Small intestine (tissue), 7 donors: ENCODE results near the gene RAB9A. TPM values are rescaled to one million over a fixed set of nuclear protein-coding genes. Genes with fewer than 3 reads are reported as not detected.
A peak's percentile ranks its signal among the peaks of the same experiment; 100 is the strongest.
"Not testable (repeated sequence)": the region's sequence is repeated elsewhere in the genome, so short reads cannot be mapped to it uniquely, and the experiment has no call there.

Source experiments
- DNase-seq, 2 donors: peaks; one replicate each; pipeline versions ENCODE4 v3.0.0 to v3.0.0-alpha.2; 2013
- FAIRE-seq: peaks from 2 replicates; lab custom pipeline; 2012; peaks lifted over from hg19 to GRCh38; lab: Jason Lieb, UNC
- H3K27ac ChIP-seq, 3 donors: one replicate each; pipeline ENCODE4 v1.5.1; 2013; ENCODE audit warnings: low read length in 2 of 3, mild to moderate bottlenecking in 2 of 3, control low read depth in 1 of 3, inconsistent platforms in 1 of 3, low read depth in 1 of 3, moderate library complexity in 1 of 3
- H3K27me3 ChIP-seq, 3 donors: one replicate each; pipeline ENCODE4 v1.6.1; 2013; ENCODE audit warnings: low read length in 3 of 3, inconsistent platforms in 1 of 3; ENCODE audit not compliant: control insufficient read depth in 3 of 3, insufficient read depth in 3 of 3
- H3K36me3 ChIP-seq, 3 donors: one replicate each; pipeline ENCODE4 v1.6.1; 2013; ENCODE audit warnings: low read length in 3 of 3, inconsistent platforms in 1 of 3, low read depth in 1 of 3, mild to moderate bottlenecking in 1 of 3, moderate library complexity in 1 of 3; ENCODE audit not compliant: control insufficient read depth in 3 of 3, insufficient read depth in 2 of 3
- H3K4me1 ChIP-seq, 3 donors: one replicate each; pipeline ENCODE4 v1.6.1; 2013; ENCODE audit warnings: low read length in 2 of 3, inconsistent platforms in 1 of 3, low read depth in 1 of 3, mild to moderate bottlenecking in 1 of 3, moderate library complexity in 1 of 3; ENCODE audit not compliant: control insufficient read depth in 3 of 3, insufficient read depth in 2 of 3
- H3K4me3 ChIP-seq, 3 donors: one replicate each; pipeline ENCODE4 v1.5.1; 2013; ENCODE audit warnings: low read length in 3 of 3, control low read depth in 1 of 3, inconsistent platforms in 1 of 3, low read depth in 1 of 3, mild to moderate bottlenecking in 1 of 3, moderate library complexity in 1 of 3
- H3K9me3 ChIP-seq, 2 donors: one replicate each; pipeline ENCODE4 v1.6.1; 2013; ENCODE audit warnings: low read depth in 1 of 2, low read length in 1 of 2; ENCODE audit not compliant: control insufficient read depth in 2 of 2, insufficient read depth in 1 of 2
- WGBS, 3 donors: extraction: QIAGEN DNeasy Blood & Tissue Kit; methylation state at CpG; one replicate each; pipeline ENCODE4 v1.1.7; 2013; 5-methylcytosine and 5-hydroxymethylcytosine counted together
- polyA plus RNA-seq, 4 donors: library from polyadenylated mRNA; stranded (reverse) in 3 of 4; unstranded in 1 of 4; fragments of 200-250 nt in 3 of 4; fragments of 120-200 nt in 1 of 4; gene quantifications; one replicate each; pipeline versions ENCODE4 v1.2.1 to v1.2.3, GENCODE V29; 2013
- donor health status: healthy with polysubstance abuse.
- donor health status: control.
- donor health status: control.
- donor health status: Bipolar disorder and iron deficiency.
- donor health status: healthy.

The RAB9A gene
- polyA plus RNA-seq, 4 donors: 16.5 to 32.4 (median 25.1) TPM

DNA sequence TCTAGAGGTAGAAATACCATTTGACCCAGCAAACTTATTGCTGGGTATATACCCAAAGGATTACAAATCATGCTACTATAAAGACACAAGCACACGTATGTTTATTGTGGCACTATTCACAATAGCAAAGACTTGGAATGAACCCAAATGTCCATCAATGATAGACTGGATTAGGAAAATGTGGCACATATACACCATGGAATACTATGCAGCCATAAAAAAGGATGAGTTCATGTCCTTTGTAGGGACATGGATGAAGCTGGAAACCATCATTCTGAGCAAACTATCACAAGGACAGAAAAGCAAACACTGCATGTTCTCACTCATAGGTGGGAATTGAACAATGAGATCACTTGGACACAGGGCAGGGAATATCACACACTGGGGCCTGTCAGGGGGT is 41.6 kb downstream of the RAB9A start:
- FAIRE-seq, H3K27me3 ChIP-seq, H3K4me1 ChIP-seq, H3K27ac ChIP-seq, H3K4me3 ChIP-seq, H3K9me3 ChIP-seq, H3K36me3 ChIP-seq, DNase-seq: not testable (repeated sequence)
- WGBS, 3 donors: 92 to 100% (median 97%) methylated on average over 1 of the region's 1 CpG

DNA sequence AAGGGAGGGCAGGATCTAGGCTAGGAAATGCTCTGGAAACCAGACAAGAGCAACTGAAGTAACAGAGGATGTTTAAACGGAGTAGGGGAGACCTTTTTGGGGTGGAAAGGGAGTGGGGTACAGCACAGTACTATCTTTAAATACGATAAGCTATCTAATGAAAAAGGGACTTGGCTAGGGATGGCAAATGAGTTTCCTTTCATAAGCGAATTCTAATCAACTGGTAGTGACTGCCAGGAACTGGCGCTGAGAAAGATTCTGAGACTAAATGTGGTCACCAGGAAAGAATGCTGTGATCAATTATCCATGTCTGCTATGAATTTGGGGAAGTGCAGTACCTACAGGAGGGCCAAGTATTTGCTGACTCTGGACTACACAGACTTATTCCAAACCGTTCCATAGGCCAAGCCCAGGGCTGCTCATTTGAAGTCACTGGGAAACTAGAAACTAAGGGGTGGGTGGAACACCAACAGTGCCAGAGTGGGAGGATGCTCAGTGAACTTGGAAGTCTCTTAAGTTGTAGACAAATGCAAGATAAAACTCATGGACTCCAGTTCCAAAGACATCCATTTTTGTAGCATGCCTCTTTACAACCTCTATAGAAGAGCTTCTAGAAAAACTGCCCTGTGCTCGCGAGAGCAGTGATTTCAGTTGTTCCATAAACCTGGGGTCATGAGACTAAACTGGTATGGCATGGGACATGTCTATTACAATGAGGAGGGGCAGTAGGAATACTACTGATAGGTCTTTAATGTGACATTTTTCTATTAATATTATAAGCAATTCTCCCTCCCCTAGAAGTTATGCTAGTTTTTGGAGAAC is 43.5 kb downstream of the RAB9A start:
- peaks cover 0 to 7% (median 6%) of the 10 kb centered on the region in 3 donors for H3K4me1 ChIP-seq
- FAIRE-seq: no peak
- H3K27ac ChIP-seq: no peak overlapping the region

DNA sequence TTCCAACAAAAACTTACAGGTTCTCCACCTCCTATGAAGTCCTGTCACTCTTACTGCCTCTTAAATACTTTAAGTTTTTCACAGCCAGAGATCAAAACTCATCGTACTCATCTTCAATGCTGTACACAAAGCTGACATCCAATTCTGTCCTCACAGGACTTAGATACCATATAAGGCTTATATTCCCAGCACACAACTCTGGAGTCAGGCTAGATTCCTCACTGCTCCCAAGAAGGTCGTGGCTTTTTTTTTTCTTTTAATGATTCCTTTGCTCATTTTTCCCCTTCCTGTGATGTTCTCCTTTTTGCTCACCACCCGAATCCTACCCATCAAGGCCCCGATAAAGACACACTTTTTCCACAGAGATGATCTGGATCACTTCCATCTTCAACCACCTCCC is 44.6 kb downstream of the RAB9A start:
- H3K9me3 ChIP-seq: no peaks in the 10 kb centered on the region
- DNase-seq (no peak), FAIRE-seq (no peak)
- H3K4me1 ChIP-seq: peaks cover 0 to 7% (median 6%) of the 10 kb centered on the region in 3 donors
- H3K36me3 ChIP-seq: peaks cover 0 to 3% (median 0%) of the 10 kb centered on the region in 3 donors
- H3K27ac ChIP-seq: peak overlapping the region in 2 of 3 donors; percentile 91
- H3K27me3 ChIP-seq: no peaks in the 10 kb centered on the region
- 15 to 32% (median 30%) methylated on average over 4 of the region's 4 CpGs for WGBS, 3 donors
- H3K4me3 ChIP-seq: peak overlapping the region; percentile 69 to 92 (median 79)

More for the DNA sequence above, 43.5 kb downstream of the RAB9A start:
- 59 to 81% (median 63%) methylated on average over 7 of the region's 7 CpGs for WGBS, 3 donors
- DNase-seq: no peak
- Histone ChIP-seq H3K9me3 (no peaks in the 10 kb centered on the region), H3K36me3 (no peaks in the 10 kb centered on the region), H3K27me3 (no peaks in the 10 kb centered on the region), H3K4me3 (no peak overlapping the region)

DNA sequence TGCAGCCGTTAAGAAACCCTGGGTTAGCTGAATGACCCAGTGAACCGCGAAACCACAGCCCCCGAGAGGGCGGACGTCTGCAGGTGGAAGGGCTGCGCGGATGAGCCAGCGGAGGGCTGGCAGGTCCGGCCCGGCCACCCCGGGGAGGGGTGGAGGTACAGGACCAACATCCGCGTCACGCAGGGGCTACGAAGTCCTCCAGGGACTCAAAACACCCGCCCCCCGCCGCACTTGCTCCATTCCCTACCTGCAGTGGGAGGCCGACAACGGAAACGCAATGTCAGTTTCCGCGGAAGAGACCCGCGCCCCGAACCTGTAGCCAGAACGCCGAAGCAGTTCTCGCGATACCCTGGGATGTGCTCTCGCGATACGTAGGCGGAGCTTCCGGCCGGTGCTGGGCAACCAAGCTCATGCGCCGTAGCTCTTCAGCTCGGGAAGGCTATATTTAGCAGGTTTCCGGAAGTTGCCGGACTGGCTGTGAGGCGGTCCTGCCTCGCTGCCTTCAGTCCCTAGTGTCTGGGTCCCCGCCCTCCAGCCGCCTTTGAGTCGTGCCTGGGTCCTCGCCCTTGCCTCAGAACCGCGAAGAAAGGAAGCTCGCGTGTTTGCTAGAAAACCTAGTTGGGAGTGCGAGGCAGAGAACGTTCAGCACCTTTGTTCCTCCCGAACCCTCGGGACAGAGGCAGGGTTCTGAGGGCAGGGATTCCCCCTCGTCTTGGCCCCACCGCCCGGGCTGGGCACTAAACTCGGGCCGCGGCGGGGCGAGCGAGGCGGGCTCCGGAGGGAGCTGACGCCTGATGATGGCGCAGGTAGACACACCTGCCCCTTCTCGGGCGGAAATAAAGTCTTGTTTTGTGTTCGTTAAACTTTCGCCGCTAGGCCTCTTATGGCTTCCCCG is 45.6 kb downstream of the RAB9A start, which contains the start of the genes OFD1 and TRAPPC2:
Gene OFD1 (plus strand): TSS at position 471 of the 895 bp plus-strand sequence. CDS start 324 bp downstream, at position 795.
Gene TRAPPC2 (minus strand): TSS at position 343 of the 895 bp plus-strand sequence. CDS start 14,657 bp downstream, outside the sequence.
- peaks cover 0 to 5% (median 0%) of the 10 kb centered on the region in 3 donors for H3K36me3 ChIP-seq
- DNase-seq (peak; percentile 92 to 93), FAIRE-seq (no peak)
- H3K4me3 ChIP-seq: peak within 1 kb of the TSS; percentile 69 to 92 (median 79)
- H3K9me3 ChIP-seq: no peaks in the 10 kb centered on the region
- H3K27me3 ChIP-seq: no peaks in the 10 kb centered on the region
- peak within 1 kb of the TSS; percentile 91 to 99 (median 93) for H3K27ac ChIP-seq
- WGBS, 3 donors: 0 to 2% (median 1%) methylated on average over 61 to 75 of the region's 75 CpGs
- peaks cover 0 to 7% (median 6%) of the 10 kb centered on the region in 3 donors for H3K4me1 ChIP-seq

DNA sequence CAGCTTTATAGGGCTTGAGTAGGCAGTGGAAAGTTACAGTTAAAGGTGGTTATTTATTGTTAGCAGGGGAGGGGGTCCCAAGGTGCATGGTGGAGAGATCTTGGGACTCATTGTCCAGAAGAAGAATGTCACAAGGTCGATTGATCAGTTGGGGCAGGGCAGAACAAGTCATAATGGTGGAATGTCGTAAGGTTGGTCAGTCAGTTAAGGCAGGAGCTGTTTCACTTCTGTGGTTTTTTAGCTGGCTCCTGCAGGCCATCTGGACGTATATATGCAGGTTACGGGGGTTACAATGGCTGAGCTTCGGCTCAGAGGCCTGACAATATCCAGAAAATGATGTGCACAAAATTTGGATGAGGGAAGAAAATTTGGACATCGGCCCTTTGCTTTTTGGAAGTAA is 52.8 kb downstream of the RAB9A start:
- no peaks in the 10 kb centered on the region for H3K9me3 ChIP-seq
- no peak overlapping the region for H3K27ac ChIP-seq
- FAIRE-seq: no peak
- H3K36me3 ChIP-seq: peaks cover 0 to 10% (median 8%) of the 10 kb centered on the region in 3 donors
- H3K4me3 ChIP-seq: no peak overlapping the region
- no peaks in the 10 kb centered on the region for H3K4me1 ChIP-seq
- no peaks in the 10 kb centered on the region for H3K27me3 ChIP-seq
- no peak for DNase-seq
- WGBS, 3 donors: 77 to 85% (median 77%) methylated on average over 6 of the region's 6 CpGs

DNA sequence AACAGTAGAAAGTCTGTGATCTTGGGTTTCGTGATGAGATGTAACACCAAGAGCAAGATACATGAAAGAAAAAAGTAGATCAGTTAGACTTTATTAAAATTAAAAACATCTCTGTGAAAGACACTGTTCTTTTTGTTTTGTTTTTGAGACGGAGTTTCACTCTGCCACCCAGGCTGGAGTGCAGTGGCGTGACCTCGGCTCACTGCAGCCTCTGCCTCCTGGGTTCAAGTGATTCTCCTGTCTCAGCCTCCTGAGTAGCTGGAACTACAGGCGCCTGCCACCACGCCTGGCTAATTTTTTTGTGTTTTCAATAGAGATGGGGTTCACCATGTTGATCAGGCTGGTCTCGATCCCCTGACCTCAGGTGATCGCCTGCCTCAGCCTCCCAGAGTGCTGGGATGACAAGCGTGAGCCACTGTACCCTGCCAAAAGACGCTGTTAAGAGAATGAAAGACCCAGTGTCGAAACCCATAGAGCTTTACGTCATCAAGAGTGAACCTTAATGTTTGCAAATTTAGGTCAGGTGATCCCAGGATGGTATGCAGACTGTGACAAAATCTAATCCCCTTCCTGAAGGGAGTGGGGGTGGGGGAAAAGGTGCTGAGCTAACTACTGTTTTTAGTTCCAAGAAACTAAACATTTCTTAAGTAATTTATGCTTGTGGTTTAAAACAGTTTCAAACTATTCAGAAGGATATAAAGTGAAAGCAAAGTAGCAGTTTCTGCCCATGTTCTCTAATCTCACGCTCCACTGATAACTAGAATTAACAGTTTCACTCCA is 53.7 kb downstream of the RAB9A start:
- FAIRE-seq: no peak
- WGBS, 3 donors: 51 to 58% (median 57%) methylated on average over 13 of the region's 13 CpGs

DNA sequence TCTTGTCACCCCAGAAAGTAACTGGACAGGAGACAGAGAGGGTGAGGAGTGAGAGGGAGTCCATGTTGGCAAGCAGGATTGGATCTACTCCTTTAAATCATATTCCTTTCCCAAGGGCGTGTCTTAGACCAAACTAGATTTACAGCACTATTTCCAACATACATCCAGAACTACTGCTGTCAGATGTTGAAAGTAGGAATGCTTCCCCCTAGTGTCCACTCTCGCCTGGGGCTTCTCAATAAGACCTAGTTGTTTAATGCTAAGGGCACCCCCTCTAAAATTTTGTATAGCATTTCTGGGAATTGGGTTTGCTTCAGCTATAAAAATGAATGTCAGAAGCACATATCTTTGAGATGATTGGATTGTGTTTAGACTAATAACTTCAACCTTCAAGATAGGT is 58.9 kb downstream of the RAB9A start:
- no peaks in the 10 kb centered on the region for H3K9me3 ChIP-seq
- H3K27ac ChIP-seq: no peak overlapping the region
- no peaks in the 10 kb centered on the region for H3K4me1 ChIP-seq
- no peak for FAIRE-seq
- WGBS, 3 donors: 27 to 63% (median 35%) methylated on average over 2 of the region's 2 CpGs
- peak; percentile 36 to 43 for DNase-seq
- peaks cover 4 to 18% (median 18%) of the 10 kb centered on the region in 3 donors for H3K36me3 ChIP-seq
- H3K27me3 ChIP-seq: no peaks in the 10 kb centered on the region
- H3K4me3 ChIP-seq: no peak overlapping the region

More for the DNA sequence above, 53.7 kb downstream of the RAB9A start:
- Histone ChIP-seq H3K4me3 (no peak overlapping the region), H3K4me1 (no peaks in the 10 kb centered on the region), H3K27ac (peak overlapping the region; percentile 18 to 85 (median 66)), H3K36me3 (peaks cover 4 to 14% (median 11%) of the 10 kb centered on the region in 3 donors), H3K9me3 (no peaks in the 10 kb centered on the region), H3K27me3 (no peaks in the 10 kb centered on the region)
- peak; percentile 27 to 42 for DNase-seq
